Measurements from ENCODE around the gene RANGAP1. TPM values are rescaled to one million over a fixed set of nuclear protein-coding genes. Genes with fewer than 3 reads are reported as not detected.

RANGAP1 gene
- total RNA-seq, 1 donor from 2014 or later = 56.4 TPM

DNA sequence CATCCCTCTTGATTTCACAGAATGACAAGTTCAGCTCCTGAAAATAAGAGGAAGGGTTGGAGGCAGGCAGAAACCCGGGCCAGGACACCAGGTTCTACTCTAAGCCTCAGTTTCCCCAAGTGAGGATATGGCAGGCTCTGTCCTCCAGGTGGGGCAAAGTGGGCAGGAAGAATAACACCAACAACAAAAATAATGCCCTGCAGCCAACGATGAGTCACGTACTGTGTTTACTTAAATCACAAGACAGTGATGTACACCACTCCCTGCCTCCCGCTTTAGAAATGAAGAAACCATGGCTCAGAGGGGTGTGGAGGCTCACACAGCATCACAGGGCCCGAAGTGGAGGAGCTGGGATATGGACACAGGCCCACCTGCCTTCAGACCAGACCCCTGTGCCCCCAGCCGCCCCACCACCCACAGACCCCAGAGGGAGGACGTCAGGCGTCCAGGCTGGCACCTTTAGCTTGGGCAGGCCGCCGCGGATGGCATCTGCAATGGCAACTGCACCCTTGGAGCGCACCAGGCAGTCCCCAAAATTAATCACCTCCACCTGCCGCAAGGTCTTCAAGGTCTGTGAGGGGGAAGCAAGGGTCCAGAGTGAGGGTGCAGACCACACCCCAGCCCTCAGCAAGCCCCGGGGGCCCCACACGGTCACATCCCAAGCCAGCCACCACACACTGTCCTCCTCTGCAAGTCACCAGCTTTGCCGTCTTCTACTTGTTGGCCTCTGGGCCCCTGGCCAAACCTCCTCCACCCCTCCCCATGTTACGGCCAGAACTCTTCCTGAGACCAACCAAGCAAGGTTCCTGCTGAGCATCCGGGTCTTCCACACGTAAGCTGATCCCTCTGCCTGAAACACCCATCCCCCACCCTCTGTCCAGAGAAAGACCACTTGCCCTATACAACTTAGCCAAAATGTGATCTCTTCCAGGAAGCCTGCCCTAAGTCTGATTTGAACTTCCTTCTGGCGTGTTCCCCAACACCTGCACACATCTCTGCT, 29.4 kb downstream of the RANGAP1 start:
- DNase-seq = no peak
- CTCF ChIA-PET = no interaction called here
- Mint-ChIP-seq H3K27me3 (no peaks in the 10 kb centered on the region), H3K27ac (no peak overlapping the region), H3K4me3 (no peak overlapping the region), H3K9me3 (no peaks in the 10 kb centered on the region), H3K4me1 (no peaks in the 10 kb centered on the region), H3K36me3 (ENCODE audit: low read depth) (peaks cover 86% of the 10 kb centered on the region)
- intact Hi-C loops (cut with micrococcal nuclease) = no loop called here
- TF ChIP-seq CTCF (IDR thresholded peaks at IDR 0.05) = no peak
- POLR2A ChIA-PET = no interaction called here
- no peak for ATAC-seq (ENCODE audit: low read depth)

DNA sequence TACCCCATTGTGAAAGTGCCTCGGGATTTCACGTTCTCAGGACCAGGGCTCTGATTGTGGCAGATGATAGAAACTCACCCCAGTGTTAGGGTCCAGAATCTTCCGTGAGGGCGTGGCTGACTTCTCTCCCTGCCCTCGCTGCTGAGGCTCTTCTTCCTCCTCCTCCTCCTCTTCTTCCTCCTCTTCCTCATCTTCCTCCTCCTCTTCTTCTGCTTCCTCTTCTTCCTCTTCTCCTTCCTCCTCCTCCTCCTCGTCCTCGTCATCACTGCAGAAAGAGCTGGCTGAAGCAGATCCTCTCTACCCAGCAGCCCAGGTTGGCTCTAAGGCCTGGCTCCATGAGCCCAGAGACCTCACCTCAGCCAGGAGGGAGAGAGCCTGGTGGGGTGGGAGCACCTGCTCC, 31.8 kb downstream of the RANGAP1 start:
- TF ChIP-seq CTCF (IDR thresholded peaks at IDR 0.05) = no peak
- no peaks in the 10 kb centered on the region for H3K27me3 Mint-ChIP-seq
- H3K27ac Mint-ChIP-seq = peak overlapping the region; percentile 32
- CTCF ChIA-PET = no interaction called here
- intact Hi-C loops (cut with micrococcal nuclease) = no loop called here
- no peak for DNase-seq
- no peaks in the 10 kb centered on the region for H3K9me3 Mint-ChIP-seq
- peaks cover 90% of the 10 kb centered on the region for H3K36me3 Mint-ChIP-seq (ENCODE audit: low read depth)
- H3K4me3 Mint-ChIP-seq = no peak overlapping the region
- POLR2A ChIA-PET = no interaction called here
- no peaks in the 10 kb centered on the region for H3K4me1 Mint-ChIP-seq
- no peak for ATAC-seq (ENCODE audit: low read depth)

DNA sequence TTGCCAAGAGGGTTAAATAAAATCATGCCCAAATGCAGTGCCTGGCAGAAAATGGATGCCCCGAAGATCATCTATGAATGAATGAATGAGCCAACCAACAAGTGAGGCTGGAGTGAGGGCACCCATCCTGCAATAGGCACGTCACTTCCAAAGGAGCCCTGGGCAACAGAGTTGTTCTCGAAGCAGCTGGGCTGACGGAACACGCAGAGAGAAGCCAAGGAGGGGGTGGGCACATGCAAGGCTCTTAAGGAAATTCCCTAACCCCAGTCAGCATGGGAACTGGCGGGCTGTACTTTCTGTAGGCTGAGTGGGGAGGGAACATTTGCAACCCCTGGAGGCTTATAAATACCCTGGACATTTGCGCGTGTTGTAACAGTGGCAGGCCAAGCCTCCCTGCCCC, 33.6 kb downstream of the RANGAP1 start:
- no peaks in the 10 kb centered on the region for H3K4me1 Mint-ChIP-seq
- no peak for DNase-seq
- no peak overlapping the region for H3K4me3 Mint-ChIP-seq
- no peak for TF ChIP-seq CTCF (IDR thresholded peaks at IDR 0.05)
- CTCF ChIA-PET = no interaction called here
- peaks cover 87% of the 10 kb centered on the region for H3K36me3 Mint-ChIP-seq (ENCODE audit: low read depth)
- H3K27ac Mint-ChIP-seq = no peak overlapping the region
- H3K9me3 Mint-ChIP-seq = no peaks in the 10 kb centered on the region
- no peak for ATAC-seq (ENCODE audit: low read depth)
- no peaks in the 10 kb centered on the region for H3K27me3 Mint-ChIP-seq
- POLR2A ChIA-PET = no interaction called here
- intact Hi-C loops (cut with micrococcal nuclease) = no loop called here

DNA sequence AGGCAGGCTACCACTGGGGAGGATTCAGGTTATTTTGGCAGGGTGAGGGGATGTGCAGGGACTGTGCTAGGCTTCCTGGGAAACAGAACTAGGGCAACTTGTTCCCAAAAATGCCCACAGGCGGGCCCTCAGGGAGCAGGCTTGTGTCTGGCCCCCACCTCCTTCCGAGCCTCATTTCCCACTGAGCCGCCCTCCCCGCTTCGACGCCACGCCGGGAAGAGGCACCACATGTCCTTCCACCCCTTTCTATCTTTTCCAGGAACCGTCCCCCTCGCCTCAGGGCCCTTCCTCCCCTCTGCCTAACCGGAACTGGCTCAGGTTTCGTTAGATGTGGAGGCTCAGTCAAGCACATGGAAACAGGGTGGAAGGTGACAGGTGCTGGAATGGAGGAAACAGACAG, 35.9 kb downstream of the RANGAP1 start:
- Mint-ChIP-seq H3K9me3 (no peaks in the 10 kb centered on the region), H3K4me3 (no peak overlapping the region), H3K27me3 (no peaks in the 10 kb centered on the region), H3K27ac (no peak overlapping the region), H3K36me3 (ENCODE audit: low read depth) (peaks cover 83% of the 10 kb centered on the region), H3K4me1 (no peaks in the 10 kb centered on the region)
- no peak for DNase-seq
- POLR2A ChIA-PET = no interaction called here
- intact Hi-C loops (cut with micrococcal nuclease) = no loop called here
- no peak for ATAC-seq (ENCODE audit: low read depth)
- CTCF ChIA-PET = no interaction called here
- TF ChIP-seq CTCF (IDR thresholded peaks at IDR 0.05) = no peak

GRCh38 chr22:41249442-41249841, 36.5 kb downstream of the RANGAP1 start:
- Mint-ChIP-seq H3K27me3 (no peaks in the 10 kb centered on the region), H3K4me1 (no peaks in the 10 kb centered on the region), H3K9me3 (no peaks in the 10 kb centered on the region), H3K36me3 (ENCODE audit: low read depth) (peaks cover 84% of the 10 kb centered on the region), H3K27ac (no peak overlapping the region), H3K4me3 (no peak overlapping the region)
- DNase-seq (no peak), ATAC-seq (ENCODE audit: low read depth) (no peak)
- ChIA-PET POLR2A (no interaction called here), CTCF (no interaction called here)
- intact Hi-C loops (cut with micrococcal nuclease) = no loop called here
- TF ChIP-seq CTCF (IDR thresholded peaks at IDR 0.05) = no peak

Data from activated B cell treated with CpG ODN at 0.5 μM for 24 hours (primary cell).